A549 (cell line): ENCODE measurements around the gene CPXM1. TPM values are rescaled to one million over a fixed set of nuclear protein-coding genes. Genes with fewer than 3 reads are reported as not detected.
"Not testable (repeated sequence)": the region's sequence is repeated elsewhere in the genome, so short reads cannot be mapped to it uniquely, and the experiment has no call there.

Experiments used
- ATAC-seq, 2 experiments: fragments of 200-7000 bp in 1 of 2; fragments of >200 bp in 1 of 2; cut with Nextera tagmentation in 1 of 2; cut with Tn5 transposase in 1 of 2; 3 replicates each; pipeline versions ENCODE4 v1.8.0 to v1.9.1; 2018 to 2020; ENCODE audit warnings: mild to moderate bottlenecking in 1 of 2, moderate library complexity in 1 of 2
- CTCF ChIA-PET: fragments of 300-600 bp; sonication (Branson Sonifier 250); formaldehyde crosslinking; extraction: SDS; loops from one replicate; lab custom pipeline; 2021; ENCODE audit warnings: antibody characterized with exemption, inconsistent platforms; lab: Yijun Ruan, JAX
- POLR2A ChIA-PET: fragments of 350-600 bp; formaldehyde crosslinking; extraction: SDS; loops from one replicate; lab custom pipeline; 2021; ENCODE audit warnings: antibody characterized with exemption, inconsistent platforms; lab: Yijun Ruan, JAX
- DNase-seq, 2 experiments: peaks; one replicate each; pipeline versions ENCODE4 v3.0.0 to v3.0.0-alpha.2; 2011 to 2016; ENCODE audit warnings: low read depth in 1 of 2, low spot score in 1 of 2
- FAIRE-seq: peaks from 2 replicates; lab custom pipeline; 2011; peaks lifted over from hg19 to GRCh38; lab: Jason Lieb, UNC
- H3K27ac ChIP-seq, 2 experiments: fragments of >200 bp; sonication (Bioruptor Twin); formaldehyde crosslinking; 3 replicates each; pipeline ENCODE4 v1.5.1; 2016 to 2017
- H3K4me1 ChIP-seq: fragments of >200 bp; sonication (Bioruptor Twin); formaldehyde crosslinking; 3 replicates; pipeline ENCODE4 v1.6.1; 2016
- H3K4me2 ChIP-seq: fragments of >200 bp; sonication (Bioruptor Twin); formaldehyde crosslinking; 3 replicates; pipeline ENCODE4 v1.6.1; 2016
- H3K4me3 ChIP-seq: fragments of >200 bp; sonication (Bioruptor Twin); formaldehyde crosslinking; 3 replicates; pipeline ENCODE4 v1.5.1; 2016
- H3K9me3 ChIP-seq: fragments of >200 bp; sonication (Bioruptor Twin); formaldehyde crosslinking; 3 replicates; pipeline ENCODE4 v1.6.1; 2016
- ATOH8 ChIP-seq: fragments of 250-450 bp; sonication (Bioruptor Pico); IDR thresholded peaks from 2 replicates; pipeline ENCODE4 v1.5.0; 2020; ENCODE audit warnings: low read depth, mild to moderate bottlenecking, moderate library complexity
- BCL3 ChIP-seq: fragments of >200 bp; sonication (Bioruptor Twin); formaldehyde crosslinking; IDR thresholded peaks from 3 replicates; pipeline ENCODE4 v1.6.1; 2016
- BHLHE40 ChIP-seq: IDR thresholded peaks from 2 replicates; pipeline ENCODE4 v1.6.1; 2012; ENCODE audit warnings: low read depth, low read length, inconsistent platforms
- CBX8 ChIP-seq: fragments of 200-600 bp; sonication (generic); IDR thresholded peaks from 2 replicates; pipeline ENCODE4 v1.6.1; 2016
- CEBPB ChIP-seq, 2 experiments: fragments of >200 bp in 1 of 2; sonication (Bioruptor Twin) in 1 of 2; formaldehyde crosslinking in 1 of 2; IDR thresholded peaks; 2 replicates each; pipeline ENCODE4 v1.6.1; 2012 to 2016
- CHD2 ChIP-seq: fragments of 150-350 bp; IDR thresholded peaks from 2 replicates; pipeline ENCODE4 v1.6.1; 2014; ENCODE audit warnings: low read length; ENCODE audit not compliant: partially characterized antibody
- CTCF ChIP-seq: fragments of >200 bp; sonication (Bioruptor Twin); formaldehyde crosslinking; IDR thresholded peaks from 3 replicates; pipeline ENCODE4 v1.5.1; 2016
- E2F6 ChIP-seq: IDR thresholded peaks from 2 replicates; pipeline ENCODE4 v1.6.1; 2012; ENCODE audit warnings: low read depth, borderline replicate concordance
- EHF ChIP-seq: fragments of 250-450 bp; sonication (Bioruptor Pico); IDR thresholded peaks from 2 replicates; pipeline ENCODE4 v1.5.0; 2020; ENCODE audit warnings: mild to moderate bottlenecking
- EHMT2 ChIP-seq: fragments of 200-600 bp; sonication (generic); IDR thresholded peaks from 2 replicates; pipeline ENCODE4 v1.6.1; 2016; ENCODE audit warnings: antibody characterized with exemption, low read depth, mild to moderate bottlenecking, moderate library complexity
- EP300 ChIP-seq, 2 experiments: fragments of >200 bp; sonication (Bioruptor Twin); formaldehyde crosslinking; IDR thresholded peaks; 2 replicates in 1 of 2; 3 replicates in 1 of 2; pipeline ENCODE4 v1.6.1; 2016 to 2017
- FOXS1 ChIP-seq: fragments of 250-450 bp; sonication (Bioruptor Pico); IDR thresholded peaks from 2 replicates; pipeline ENCODE4 v1.5.0; 2020; ENCODE audit warnings: mild to moderate bottlenecking, moderate library complexity
- HDAC2 ChIP-seq: fragments of 200-600 bp; sonication (generic); IDR thresholded peaks from 2 replicates; pipeline ENCODE4 v1.6.1; 2016
- HEYL ChIP-seq: fragments of 250-450 bp; sonication (Bioruptor Pico); IDR thresholded peaks from 2 replicates; pipeline ENCODE4 v1.8.0; 2021; ENCODE audit warnings: mild to moderate bottlenecking, moderate library complexity
- KDM1A ChIP-seq: fragments of 200-600 bp; sonication (generic); IDR thresholded peaks from 2 replicates; pipeline ENCODE4 v1.6.1; 2016; ENCODE audit warnings: low read depth, mild to moderate bottlenecking
- KDM5A ChIP-seq: fragments of 200-600 bp; sonication (generic); IDR thresholded peaks from 2 replicates; pipeline ENCODE4 v1.6.1; 2016; ENCODE audit warnings: antibody characterized with exemption, mild to moderate bottlenecking
- MAFK ChIP-seq: fragments of 450-650 bp; IDR thresholded peaks from 2 replicates; pipeline ENCODE4 v1.6.1; 2014; ENCODE audit not compliant: partially characterized antibody
- MYC ChIP-seq: IDR thresholded peaks from 2 replicates; pipeline ENCODE4 v1.6.1; 2012; ENCODE audit warnings: mild to moderate bottlenecking, inconsistent platforms, low read length, improper control_type of control experiment, borderline replicate concordance
- PBX3 ChIP-seq: IDR thresholded peaks from 2 replicates; pipeline ENCODE4 v1.6.1; 2012
- RCOR1 ChIP-seq: fragments of 150-350 bp; IDR thresholded peaks from 2 replicates; pipeline ENCODE4 v1.6.1; 2014; ENCODE audit warnings: antibody characterized with exemption, low read length, low read depth
- REST ChIP-seq: fragments of 200-600 bp; sonication (generic); IDR thresholded peaks from 2 replicates; pipeline ENCODE4 v1.6.1; 2016; ENCODE audit warnings: antibody characterized with exemption, mild to moderate bottlenecking, moderate library complexity
- RNF2 ChIP-seq: fragments of 200-600 bp; sonication (generic); IDR thresholded peaks from 2 replicates; pipeline ENCODE4 v1.6.1; 2016; ENCODE audit warnings: low read depth, mild to moderate bottlenecking, antibody characterized with exemption, moderate library complexity, borderline replicate concordance
- SREBF2 ChIP-seq: fragments of 450-650 bp; IDR thresholded peaks from 2 replicates; pipeline ENCODE4 v1.6.1; 2014; ENCODE audit warnings: mild to moderate bottlenecking, moderate library complexity
- USF2 ChIP-seq: fragments of 450-650 bp; IDR thresholded peaks from 2 replicates; pipeline ENCODE4 v1.6.1; 2014; ENCODE audit warnings: antibody characterized with exemption
- WGBS: methylation state at CpG from one replicate; pipeline ENCODE4 v1.1.6; 2017; ENCODE audit errors: missing lambda C conversion rate; 5-methylcytosine and 5-hydroxymethylcytosine counted together
- polyA plus RNA-seq, 4 experiments: library from polyadenylated mRNA; depleted of rRNA in 3 of 4; stranded (reverse); fragments of >200 nt; fragmentation: RNase III in 1 of 4; extraction: RNeasy Plus Mini Kit Qiagen cat#74134 plus additional on column Dnase treatment in 1 of 4; gene quantifications; 2 replicates in 3 of 4; 3 replicates in 1 of 4; pipeline ENCODE4 v1.2.3, GENCODE V29; 2011 to 2017

The CPXM1 gene
- polyA plus RNA-seq, 2 of the 4 experiments (the other 2 are of a cell fraction), result not detected

GRCh38 chr20:2809690-2810089, 9.3 kb upstream of the CPXM1 start:
- FAIRE-seq (no peak), DNase-seq (no peak), ATAC-seq (no peak)
- H3K27ac ChIP-seq, result no peak overlapping the region
- H3K4me2 ChIP-seq, result no peak overlapping the region
- POLR2A ChIA-PET, result no interaction called here
- CTCF ChIA-PET, result interaction anchor here (1.1 to 4.4 kb wide), 5 partner anchors 10 to 122 kb away, joined by 3 to 12 read pairs (median 6); no protein-coding TSS in a partner anchor
- 72% methylated on average over 10 of the region's 10 CpGs for WGBS
- H3K9me3 ChIP-seq, result peaks cover 24% of the 10 kb centered on the region
- no peak overlapping the region for H3K4me3 ChIP-seq
- peaks cover 17% of the 10 kb centered on the region for H3K4me1 ChIP-seq
- TF ChIP-seq MYC (no peak), CTCF (no peak), EHMT2 (no peak), FOXS1 (no peak), CHD2 (no peak), ATOH8 (CRISPR knock-in tag) (no peak), HDAC2 (no peak), BCL3 (no peak), CBX8 (no peak), MAFK (no peak), KDM5A (no peak), E2F6 (no peak), USF2 (no peak), HEYL (CRISPR knock-in tag) (no peak)

GRCh38 chr20:2807929-2808328, 7.5 kb upstream of the CPXM1 start:
- 68% methylated on average over 9 of the region's 9 CpGs for WGBS
- DNase-seq, H3K27ac ChIP-seq, POLR2A ChIA-PET, ATAC-seq, FAIRE-seq, H3K4me1 ChIP-seq, H3K4me3 ChIP-seq, H3K4me2 ChIP-seq: not testable (repeated sequence)
- H3K9me3 ChIP-seq, result peaks cover 20% of the 10 kb centered on the region
- CTCF ChIA-PET, result interaction anchor here (0.8 to 4.4 kb wide), 2 partner anchors 12 to 44 kb away, joined by 3 to 12 read pairs; no protein-coding TSS in a partner anchor

- no peak for DNase-seq
- no peak for ATAC-seq
- H3K4me2 ChIP-seq, result no peak overlapping the region
- peaks cover 8% of the 10 kb centered on the region; the same call in 2 of the 3 replicates for H3K4me1 ChIP-seq
- POLR2A ChIA-PET, result no interaction called here
- peaks cover 14% of the 10 kb centered on the region for H3K9me3 ChIP-seq
- no peak for FAIRE-seq
- CTCF ChIA-PET, result interaction anchor here (4.4 kb wide), 1 partner anchor 45 kb away, joined by 12 read pairs; no protein-coding TSS in a partner anchor
- 52% methylated on average over 4 of the region's 4 CpGs for WGBS
- no peak overlapping the region for H3K27ac ChIP-seq
- no peak overlapping the region for H3K4me3 ChIP-seq
- TF ChIP-seq RCOR1 (no peak), EHF (CRISPR knock-in tag) (no peak), ATOH8 (CRISPR knock-in tag) (no peak), REST (no peak), SREBF2 (no peak), EP300 (IDR thresholded peaks at IDR 0.05) (no peak), RNF2 (no peak), HDAC2 (no peak), KDM1A (no peak), CEBPB (IDR thresholded peaks at IDR 0.05) (no peak), BHLHE40 (no peak), PBX3 (no peak)
Observed at GRCh38 chr20:2807019-2807418, 6.6 kb upstream of the CPXM1 start.
